Panc1 (cell line): ENCODE data around the gene SYT17.

ENCODE experiments used
- POLR2AphosphoS5 ChIP-seq: IDR thresholded peaks from 2 replicates; pipeline ENCODE4 v1.6.1; 2012; ENCODE audit warnings: mild to moderate bottlenecking, low read depth, low read length, moderate library complexity
- REST ChIP-seq, 2 experiments: IDR thresholded peaks; 2 replicates each; pipeline ENCODE4 v1.6.1; 2011 to 2012; ENCODE audit warnings: low read depth in 2 of 2, control low read depth in 1 of 2, low read length in 1 of 2, mild to moderate bottlenecking in 1 of 2, moderate library complexity in 1 of 2; ENCODE audit not compliant: insufficient read depth in 1 of 2
- SIN3A ChIP-seq: IDR thresholded peaks from 2 replicates; pipeline ENCODE4 v1.6.1; 2012; ENCODE audit warnings: low read depth, mild to moderate bottlenecking, low read length, moderate library complexity, borderline replicate concordance; ENCODE audit not compliant: insufficient read depth
- TCF7L2 ChIP-seq: IDR thresholded peaks from 2 replicates; pipeline ENCODE4 v1.6.1; 2011; ENCODE audit warnings: mild to moderate bottlenecking, low read depth, low read length, inconsistent platforms
- TF ChIP-seq, protein P1 (sequence below): fragments of 450-650 bp; IDR thresholded peaks from 2 replicates; pipeline ENCODE4 v1.5.1; 2017; ENCODE audit warnings: mild to moderate bottlenecking

- TF ChIP-seq, protein P1, sequence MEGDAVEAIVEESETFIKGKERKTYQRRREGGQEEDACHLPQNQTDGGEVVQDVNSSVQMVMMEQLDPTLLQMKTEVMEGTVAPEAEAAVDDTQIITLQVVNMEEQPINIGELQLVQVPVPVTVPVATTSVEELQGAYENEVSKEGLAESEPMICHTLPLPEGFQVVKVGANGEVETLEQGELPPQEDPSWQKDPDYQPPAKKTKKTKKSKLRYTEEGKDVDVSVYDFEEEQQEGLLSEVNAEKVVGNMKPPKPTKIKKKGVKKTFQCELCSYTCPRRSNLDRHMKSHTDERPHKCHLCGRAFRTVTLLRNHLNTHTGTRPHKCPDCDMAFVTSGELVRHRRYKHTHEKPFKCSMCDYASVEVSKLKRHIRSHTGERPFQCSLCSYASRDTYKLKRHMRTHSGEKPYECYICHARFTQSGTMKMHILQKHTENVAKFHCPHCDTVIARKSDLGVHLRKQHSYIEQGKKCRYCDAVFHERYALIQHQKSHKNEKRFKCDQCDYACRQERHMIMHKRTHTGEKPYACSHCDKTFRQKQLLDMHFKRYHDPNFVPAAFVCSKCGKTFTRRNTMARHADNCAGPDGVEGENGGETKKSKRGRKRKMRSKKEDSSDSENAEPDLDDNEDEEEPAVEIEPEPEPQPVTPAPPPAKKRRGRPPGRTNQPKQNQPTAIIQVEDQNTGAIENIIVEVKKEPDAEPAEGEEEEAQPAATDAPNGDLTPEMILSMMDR, result no peak
- TF ChIP-seq REST (IDR thresholded peaks at IDR 0.05; ENCODE audit: insufficient read depth in 1 of 2, low read depth in 2 of 2, low read length in 1 of 2), result no peak
- no peak for TF ChIP-seq SIN3A
- no peak for TF ChIP-seq POLR2AphosphoS5
- TF ChIP-seq TCF7L2, result no peak
These were observed 16.7 kb upstream of the SYT17 start for GRCh38 chr16:19151310-19151709.
